ENCODE data around the gene LKAAEAR1. TPM values are rescaled to one million over a fixed set of nuclear protein-coding genes. Genes with fewer than 3 reads are reported as not detected.

The LKAAEAR1 gene
- total and polyA plus RNA-seq, 2 of the 4 experiments (the other 2 are of a cell fraction), result 0.21 TPM; not detected in 1

- no peak for TF ChIP-seq CEBPB (IDR thresholded peaks at IDR 0.05; ENCODE audit: low read depth, low read length)
- no peak for TF ChIP-seq FOS (IDR thresholded peaks at IDR 0.05; ENCODE audit: low read depth, low read length)
- no peak for TF ChIP-seq MXI1 (IDR thresholded peaks at IDR 0.05; ENCODE audit: borderline replicate concordance, low read depth, low read length)
- TF ChIP-seq BHLHE40 (IDR thresholded peaks at IDR 0.05; ENCODE audit: low read depth, low read length), result no peak
- TF ChIP-seq MAFK (IDR thresholded peaks at IDR 0.05; ENCODE audit: low read depth, low read length), result no peak
- Histone ChIP-seq H3K4me2 (ENCODE audit: low read depth, low read length) (no peak overlapping the region), H3K27ac (ENCODE audit: insufficient read depth, low read length) (no peak overlapping the region), H3K27me3 (ENCODE audit: control insufficient read depth, insufficient read depth, low read length) (peaks cover 2% of the 10 kb centered on the region; the same call in 1 of the 2 replicates), H2BK5ac (ENCODE audit: low read depth, low read length, poor library complexity, severe bottlenecking) (no peak overlapping the region), H3K4me3 (ENCODE audit: insufficient read depth, low read depth, low read length) (no peak overlapping the region), H4K20me1 (ENCODE audit: insufficient read depth, low read length) (peaks cover 6% of the 10 kb centered on the region), H4K91ac (ENCODE audit: insufficient read depth, low read depth, low read length) (no peak overlapping the region), H3K14ac (replicated peaks; ENCODE audit: low read depth, low read length) (no peak overlapping the region), H2AK9ac (replicated peaks; ENCODE audit: low read depth, low read length, poor library complexity) (no peak overlapping the region), H3K9ac (ENCODE audit: low read depth, low read length) (no peak overlapping the region), H2AK5ac (ENCODE audit: low read depth, low read length) (no peak overlapping the region), H4K8ac (ENCODE audit: low read depth in 2 of 2, low read length in 2 of 2) (no peak overlapping the region), H4K5ac (ENCODE audit: low read depth, low read length) (no peak overlapping the region), H2BK120ac (ENCODE audit: low read depth, low read length) (no peak overlapping the region), H3K9me1 (ENCODE audit: insufficient read depth, low read length) (no peaks in the 10 kb centered on the region), H3K79me1 (ENCODE audit: low read depth in 1 of 2, low read length in 2 of 2) (peaks cover 6 to 8% of the 10 kb centered on the region in 2 experiments; a peak in 3 of 4 replicates), H3K4ac (ENCODE audit: low read depth, low read length) (no peak overlapping the region), H3K56ac (ENCODE audit: extremely low read depth, insufficient read depth, low read length) (no peak overlapping the region), H3K4me1 (ENCODE audit: control insufficient read depth, insufficient read depth, low read length) (peaks cover 11% of the 10 kb centered on the region), H3K18ac (ENCODE audit: low read depth, low read length) (no peak overlapping the region), H3K23ac (ENCODE audit: low read depth, low read length) (no peak overlapping the region), H3K36me3 (ENCODE audit: control insufficient read depth, insufficient read depth, low read length) (peaks cover 22% of the 10 kb centered on the region; the same call in 1 of the 2 replicates), H3K9me3 (ENCODE audit: control insufficient read depth, insufficient read depth, low read length) (no peaks in the 10 kb centered on the region), H2BK20ac (ENCODE audit: low read depth, low read length) (no peak overlapping the region), H2BK15ac (ENCODE audit: low read depth, low read length) (no peak overlapping the region), H2AFZ (replicated peaks; ENCODE audit: low read length, poor library complexity) (no peak overlapping the region)
- ChIA-PET POLR2A (ENCODE audit: unreplicated experiment) (no interaction called here), CTCF (no interaction called here)
- ATAC-seq (ENCODE audit: low read depth), result no peak
- in situ Hi-C loops (cut with MboI; ENCODE audit: low sequenced_read_pairs) (no loop called here), dilution Hi-C loops (cut with HindIII; ENCODE audit: low sequenced_read_pairs, unreplicated experiment) (no loop called here), intact Hi-C loops (cut with micrococcal nuclease) (no loop called here)
- 98% methylated on average over 5 of the region's 22 CpGs; no CpG with 5 or more reads in 1 of the 2 experiments for WGBS, 2 experiments (ENCODE audit: extremely low coverage in 2 of 2, insufficient read length in 1 of 2)
- DNase-seq, result no peak
- no TSS peak for BruUV-seq (replicated peaks)
These were observed 7.9 kb downstream of the LKAAEAR1 start for GRCh38 chr20:64076061-64076997.
